NB4 (cell line): ENCODE data around the gene CCNY.

Source experiments
- DNase-seq: peaks from one replicate; pipeline ENCODE4 v3.0.0; 2010; ENCODE audit warnings: low read depth
- H3K4me3 ChIP-seq: one replicate; pipeline ENCODE4 v1.5.1; 2011; ENCODE audit warnings: mild to moderate bottlenecking, low read depth, low read length, moderate library complexity
- CTCF ChIP-seq: IDR thresholded peaks from one replicate; pipeline ENCODE4 v1.5.1; 2012; ENCODE audit warnings: low read depth, low read length
- MAX ChIP-seq: IDR thresholded peaks from 2 replicates; pipeline ENCODE4 v1.6.1; 2011; ENCODE audit warnings: low read depth, low read length
- MYC ChIP-seq: IDR thresholded peaks from 2 replicates; pipeline ENCODE4 v1.6.1; 2011; ENCODE audit warnings: low read depth, low read length
- POLR2A ChIP-seq: IDR thresholded peaks from 2 replicates; pipeline ENCODE4 v1.6.1; 2011; ENCODE audit warnings: mild to moderate bottlenecking; ENCODE audit not compliant: insufficient read length; ENCODE audit errors: extremely low read depth

Gene CCNY

DNA sequence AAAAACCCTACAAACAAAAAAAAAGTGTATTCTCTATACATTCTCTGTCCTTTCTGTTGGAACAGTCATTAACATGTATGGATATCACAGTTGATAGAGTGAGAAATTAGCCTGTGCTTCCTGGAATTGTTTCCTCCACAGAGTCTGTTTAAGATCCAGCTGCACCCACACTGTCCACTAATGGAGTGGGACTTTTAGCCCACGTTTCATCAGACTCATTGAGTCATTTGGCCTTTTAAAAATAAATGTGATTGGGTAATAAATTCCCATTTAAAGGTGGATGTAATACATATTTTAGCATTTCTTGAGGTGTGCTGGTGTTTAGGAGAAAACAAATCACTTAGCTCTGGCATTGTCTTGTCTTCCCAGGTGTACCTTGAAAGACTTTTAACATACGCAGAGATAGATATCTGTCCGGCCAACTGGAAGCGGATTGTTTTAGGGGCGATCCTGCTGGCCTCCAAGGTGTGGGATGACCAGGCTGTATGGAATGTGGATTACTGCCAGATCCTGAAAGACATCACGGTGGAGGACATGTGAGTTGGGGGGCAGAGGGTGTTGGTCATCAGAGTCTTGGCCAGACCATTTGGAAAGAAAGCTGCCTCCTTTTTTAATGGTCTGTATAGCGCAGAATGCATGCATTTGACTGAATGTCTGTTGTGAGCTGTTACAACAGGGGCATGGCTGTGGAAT, 216.5 kb downstream of the CCNY start:
- no peak overlapping the region for H3K4me3 ChIP-seq
- no peak for DNase-seq
- TF ChIP-seq CTCF = no peak
- TF ChIP-seq MAX = no peak
- no peak for TF ChIP-seq MYC
- no peak for TF ChIP-seq POLR2A

- no peak for DNase-seq
- no peak overlapping the region for H3K4me3 ChIP-seq
- TF ChIP-seq MYC = no peak
- TF ChIP-seq POLR2A = no peak
- TF ChIP-seq CTCF = no peak
- no peak for TF ChIP-seq MAX
Observed at GRCh38 chr10:35554036-35554435, 217.7 kb downstream of the CCNY start.

GRCh38 chr10:35554461-35555056, 218.2 kb downstream of the CCNY start:
- TF ChIP-seq CTCF = no peak
- TF ChIP-seq POLR2A = no peak
- TF ChIP-seq MAX = no peak
- no peak for TF ChIP-seq MYC
- no peak overlapping the region for H3K4me3 ChIP-seq
- DNase-seq = no peak

DNA sequence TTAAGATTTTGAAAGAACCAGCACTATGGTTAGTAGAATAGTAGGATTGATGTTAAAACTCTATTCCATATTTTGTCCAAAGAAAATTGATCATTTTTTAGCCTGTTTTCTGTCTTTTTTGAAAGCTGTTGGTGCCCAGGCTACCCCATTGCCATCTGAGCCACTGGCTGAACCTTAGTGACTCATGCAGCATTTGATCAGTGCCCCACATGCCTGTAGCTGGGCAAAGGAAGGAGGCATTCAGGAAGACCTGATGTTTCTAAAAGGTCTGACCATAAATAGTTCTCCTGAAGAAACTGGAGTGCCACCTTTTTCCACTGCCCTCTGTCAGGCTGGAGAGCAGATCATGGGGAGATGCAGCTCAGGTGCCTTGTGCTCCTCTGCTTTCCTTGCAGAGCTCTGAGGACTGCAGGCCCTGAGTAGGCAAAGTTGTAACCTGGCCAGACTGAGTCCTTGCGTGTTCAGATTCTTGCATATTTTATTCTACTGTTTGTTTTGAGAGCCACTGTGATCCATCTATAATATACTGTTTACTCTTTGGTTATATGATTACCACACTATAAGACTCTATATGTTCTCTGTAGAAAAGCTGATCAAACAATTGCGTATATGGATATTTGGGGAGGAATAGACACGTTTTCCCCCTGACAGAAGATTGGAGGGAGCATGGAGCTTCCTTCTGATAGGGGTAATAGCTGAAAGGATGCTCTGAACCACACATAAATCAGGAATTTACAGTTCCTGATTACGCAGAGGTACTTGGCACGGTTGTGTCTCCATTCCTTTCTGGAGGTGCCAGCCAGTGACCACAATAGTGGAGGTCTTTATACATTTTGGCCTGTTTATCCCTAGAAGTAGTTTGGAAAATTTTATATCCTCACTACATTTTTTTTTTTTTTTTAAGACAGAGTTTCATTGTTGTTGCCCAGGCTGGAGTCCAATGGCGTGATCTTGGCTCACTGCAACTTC, 219.9 kb downstream of the CCNY start:
- no peak for TF ChIP-seq MYC
- no peak for TF ChIP-seq MAX
- TF ChIP-seq CTCF = no peak
- TF ChIP-seq POLR2A = no peak
- H3K4me3 ChIP-seq = no peak overlapping the region
- no peak for DNase-seq

DNA sequence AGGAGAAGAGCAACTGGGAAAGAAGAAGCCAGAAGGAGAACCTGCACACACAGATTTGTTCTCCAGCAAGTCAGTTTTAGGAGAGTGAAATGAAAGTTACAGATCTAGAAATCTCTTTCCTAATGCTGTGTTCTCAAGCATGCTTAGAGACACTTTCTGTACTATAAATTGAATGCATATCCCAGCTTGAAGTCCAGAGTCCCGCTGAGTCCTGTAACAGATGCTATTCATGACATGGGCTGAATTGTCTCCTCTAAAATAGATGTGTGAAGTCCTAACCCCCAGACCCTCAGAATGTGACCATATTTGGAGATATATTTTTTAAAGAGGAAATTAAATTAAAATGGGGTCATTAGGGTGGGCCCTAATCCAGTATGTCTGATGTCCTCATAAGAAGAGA, 222.0 kb downstream of the CCNY start:
- no peak overlapping the region for H3K4me3 ChIP-seq
- DNase-seq = no peak
- TF ChIP-seq MYC = no peak
- TF ChIP-seq MAX = no peak
- TF ChIP-seq CTCF = no peak
- no peak for TF ChIP-seq POLR2A
